Cardiac fibroblast (primary cell): ENCODE results near the gene WNK1.
"Not testable (repeated sequence)": the region's sequence is repeated elsewhere in the genome, so short reads cannot be mapped to it uniquely, and the experiment has no call there.

Experiments used
- DNase-seq, 2 donors: peaks; one replicate each; pipeline versions ENCODE4 v3.0.0 to v3.0.0-alpha.2; 2010; ENCODE audit warnings: low read depth in 2 of 2
- H3K4me3 ChIP-seq, 2 donors: replicated peaks in 1 of 2; 1 replicate in 1 of 2; 2 replicates in 1 of 2; pipeline ENCODE4 v1.5.1; 2011; ENCODE audit warnings: low read depth in 2 of 2, low read length in 2 of 2, mild to moderate bottlenecking in 2 of 2, moderate library complexity in 1 of 2
- CTCF ChIP-seq: IDR thresholded peaks from one replicate; pipeline ENCODE4 v1.5.1; 2011; ENCODE audit warnings: low read depth, mild to moderate bottlenecking, low read length, inconsistent platforms

The WNK1 gene

GRCh38 chr12:768434-768833 lies 16.1 kb downstream of the WNK1 start:
- TF ChIP-seq CTCF = no peak
- no peak for DNase-seq

GRCh38 chr12:770479-770878 lies 18.1 kb downstream of the WNK1 start:
- no peak overlapping the region for H3K4me3 ChIP-seq
- no peak for TF ChIP-seq CTCF
- DNase-seq = no peak

More at GRCh38 chr12:768434-768833, 16.1 kb downstream of the WNK1 start:
- no peak overlapping the region for H3K4me3 ChIP-seq

DNA sequence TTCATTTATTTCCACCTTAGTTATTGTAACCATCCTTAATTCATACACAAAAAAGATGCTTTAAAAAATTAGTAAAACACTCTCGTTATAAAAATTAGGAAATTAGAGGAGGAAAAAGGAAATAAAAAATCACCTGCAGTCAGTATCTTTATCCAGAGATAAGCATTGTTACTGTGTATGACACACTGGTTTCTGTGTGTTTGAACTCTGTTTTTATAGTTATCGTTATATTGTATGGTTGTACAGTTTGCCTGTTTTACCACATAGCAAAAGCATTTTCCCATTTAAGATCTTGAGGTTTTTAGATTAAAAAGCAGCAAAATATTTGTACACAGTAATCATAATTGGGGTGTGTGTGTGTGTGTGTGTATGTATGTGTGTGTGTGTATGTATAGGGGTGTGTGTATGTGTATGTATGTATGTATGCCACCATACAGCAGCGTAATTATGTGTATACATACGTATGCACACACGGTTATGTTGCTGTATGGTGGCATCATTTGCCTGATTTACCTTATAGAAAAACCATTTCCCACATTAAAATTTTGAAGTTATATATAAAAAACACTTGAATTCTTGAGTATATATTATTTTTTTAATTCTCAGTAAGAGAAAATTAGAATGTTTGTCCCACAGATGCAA lies 19.8 kb downstream of the WNK1 start:
- DNase-seq = no peak
- TF ChIP-seq CTCF = no peak
- no peak overlapping the region for H3K4me3 ChIP-seq

DNA sequence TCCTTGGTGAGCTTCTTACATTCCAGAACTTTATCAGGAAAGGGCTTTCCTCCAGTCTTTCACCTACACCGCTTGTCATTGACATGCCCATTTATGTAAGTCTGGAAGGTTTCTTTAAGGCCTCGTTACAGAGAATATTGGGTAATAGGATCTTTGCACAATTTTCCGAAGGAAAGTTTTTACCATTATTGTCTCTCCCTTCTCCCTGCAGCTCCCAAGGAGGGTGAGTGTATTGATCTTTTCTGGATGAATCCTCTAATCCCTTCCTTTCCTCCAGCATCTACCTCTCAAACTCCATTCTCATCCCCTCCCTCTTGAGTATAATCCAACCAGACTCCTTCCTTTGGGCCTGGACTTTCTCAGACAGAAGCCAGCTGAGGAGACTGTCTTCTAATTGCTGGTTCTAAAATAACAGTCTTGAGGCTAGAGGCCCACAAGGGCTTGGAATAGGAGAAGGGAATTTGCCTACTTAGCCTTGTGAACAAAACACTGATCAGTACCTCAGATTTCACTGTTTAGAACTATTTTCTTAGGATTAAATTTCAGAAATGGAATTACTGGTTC lies 21.8 kb downstream of the WNK1 start:
- no peak for TF ChIP-seq CTCF
- no peak overlapping the region for H3K4me3 ChIP-seq
- no peak for DNase-seq

- DNase-seq, H3K4me3 ChIP-seq: not testable (repeated sequence)
Measured at GRCh38 chr12:775973-776771, 23.8 kb downstream of the WNK1 start.

DNA sequence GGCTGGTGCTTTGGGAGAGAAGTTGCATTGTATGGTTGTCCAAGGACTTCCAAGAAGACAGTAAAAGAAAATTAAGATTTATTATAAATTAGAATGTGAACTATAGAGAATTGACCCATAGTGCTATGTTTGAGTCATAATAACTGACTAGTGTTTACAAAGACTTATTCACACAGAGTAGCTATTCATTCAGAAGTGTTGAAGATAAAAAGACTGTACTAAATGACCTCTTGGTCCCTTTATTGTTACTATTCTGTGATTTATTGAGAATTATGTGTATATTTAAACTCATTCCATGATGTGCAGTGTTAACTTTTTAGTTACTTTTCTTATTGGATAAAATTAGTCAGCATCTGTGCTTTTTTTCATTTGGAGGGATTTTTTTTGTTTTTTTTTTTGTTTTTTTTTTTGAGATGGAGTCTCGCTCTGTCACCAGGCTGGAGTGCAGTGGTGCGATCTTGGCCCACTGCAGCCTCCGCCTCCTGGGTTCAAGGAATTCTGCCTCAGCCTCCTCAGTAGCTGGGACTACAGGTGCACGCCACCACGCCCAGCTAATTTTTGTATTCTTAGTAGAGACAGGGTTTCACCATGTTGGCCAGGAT lies 24.5 kb downstream of the WNK1 start:
- not testable (repeated sequence) for DNase-seq, H3K4me3 ChIP-seq

DNA sequence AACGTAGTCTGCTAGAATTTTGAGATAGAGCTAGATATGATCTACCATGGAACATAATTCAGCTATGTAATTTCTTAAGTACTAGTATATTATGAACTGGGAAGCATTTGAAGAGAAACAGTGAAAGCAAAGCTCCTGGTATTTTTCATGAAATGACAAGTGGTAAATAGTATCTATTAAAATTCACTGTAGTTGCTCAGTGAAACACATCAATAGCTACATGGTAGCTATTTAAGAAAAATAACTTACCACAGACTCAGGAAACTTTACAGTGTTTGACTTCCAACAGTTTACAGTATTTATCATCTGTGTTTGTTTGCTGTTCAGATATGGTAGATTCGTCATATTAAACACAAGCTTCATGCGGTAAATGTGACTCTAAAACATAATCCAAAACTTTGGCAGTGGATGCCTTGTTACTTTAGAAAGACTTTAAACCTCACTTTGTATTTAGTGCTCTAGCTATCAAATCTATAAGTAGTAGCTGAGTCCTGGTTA lies 25.2 kb downstream of the WNK1 start:
- H3K4me3 ChIP-seq = no peak overlapping the region
- no peak for TF ChIP-seq CTCF
- no peak for DNase-seq
